WI38 (cell line): Measurements from ENCODE around the gene PLGRKT.
"Not testable (repeated sequence)": the region's sequence is repeated elsewhere in the genome, so short reads cannot be mapped to it uniquely, and the experiment has no call there.

Source experiments
- H3K4me3 ChIP-seq: 2 replicates; pipeline ENCODE4 v1.5.1; 2011; ENCODE audit warnings: low read depth, mild to moderate bottlenecking, control low read depth, low read length
- CTCF ChIP-seq: IDR thresholded peaks from 2 replicates; pipeline ENCODE4 v1.5.1; 2012; ENCODE audit warnings: low read depth, mild to moderate bottlenecking, control low read depth, low read length

The PLGRKT gene

GRCh38 chr9:5361326-5362010 is 76.3 kb downstream of the PLGRKT start:
- no peak overlapping the region for H3K4me3 ChIP-seq
- no peak for TF ChIP-seq CTCF

GRCh38 chr9:5360341-5360740 is 77.4 kb downstream of the PLGRKT start:
- no peak for TF ChIP-seq CTCF
- no peak overlapping the region for H3K4me3 ChIP-seq

GRCh38 chr9:5357431-5358105 is 80.2 kb downstream of the PLGRKT start:
- no peak overlapping the region for H3K4me3 ChIP-seq
- TF ChIP-seq CTCF = no peak

- TF ChIP-seq CTCF = no peak
- no peak overlapping the region for H3K4me3 ChIP-seq
Observed at GRCh38 chr9:5355817-5356216, 81.9 kb downstream of the PLGRKT start.

- H3K4me3 ChIP-seq = no peak overlapping the region
- TF ChIP-seq CTCF = no peak
Observed at GRCh38 chr9:5355226-5355625, 82.5 kb downstream of the PLGRKT start.

GRCh38 chr9:5354184-5354583 is 83.5 kb downstream of the PLGRKT start:
- no peak for TF ChIP-seq CTCF
- H3K4me3 ChIP-seq = no peak overlapping the region

- TF ChIP-seq CTCF = no peak
- no peak overlapping the region for H3K4me3 ChIP-seq
Observed at GRCh38 chr9:5352637-5353248, 85.0 kb downstream of the PLGRKT start.

GRCh38 chr9:5338992-5339981 is 98.4 kb downstream of the PLGRKT start, which contains the start of gene RLN1:
TSS of gene RLN1 (minus strand) at chr9:5339876. CDS start at chr9:5339746, 130 bp downstream.
- not testable (repeated sequence) for H3K4me3 ChIP-seq
